ENCODE data around the gene ECHS1. TPM values are rescaled to one million over a fixed set of nuclear protein-coding genes. Genes with fewer than 3 reads are reported as not detected.
"Not testable (repeated sequence)": the region's sequence is repeated elsewhere in the genome, so short reads cannot be mapped to it uniquely, and the experiment has no call there.

Gene ECHS1
- total RNA-seq (2014; rRNA removed; shearing (Covaris generic)) = 63.6 and 65.7 TPM in 2 replicates

- H3K4me3 ChIP-seq = peak within 1 kb of the TSS; percentile 69
- peak within 1 kb of the TSS; percentile 28; the same call in 1 of the 2 replicates for H3K27ac ChIP-seq
- no peaks in the 10 kb centered on the region for H3K4me1 ChIP-seq
- H3K9me3 ChIP-seq (replicated peaks) = no peaks in the 10 kb centered on the region
- DNase-seq = peak; percentile 90
- H3K27me3 ChIP-seq = no peaks in the 10 kb centered on the region
- H3K36me3 ChIP-seq = peaks cover 3% of the 10 kb centered on the region; the same call in 1 of the 2 replicates
Measured at GRCh38 chr10:133373174-133374090, at the start of gene ECHS1. TSS of gene ECHS1 (minus strand) at chr10:133373354. CDS start at chr10:133373333, 21 bp downstream.

- Histone ChIP-seq H3K4me1 (no peaks in the 10 kb centered on the region), H3K27ac (no peak overlapping the region), H3K27me3 (no peaks in the 10 kb centered on the region), H3K9me3 (replicated peaks) (no peaks in the 10 kb centered on the region), H3K4me3 (no peak overlapping the region), H3K36me3 (no peaks in the 10 kb centered on the region)
- DNase-seq = no peak
Measured at GRCh38 chr10:133422223-133422806, 49.2 kb upstream of the ECHS1 start.

GRCh38 chr10:133421336-133422222, 48.4 kb upstream of the ECHS1 start:
- DNase-seq = no peak
- no peaks in the 10 kb centered on the region for H3K4me1 ChIP-seq
- H3K9me3 ChIP-seq (replicated peaks) = no peaks in the 10 kb centered on the region
- H3K36me3 ChIP-seq = no peaks in the 10 kb centered on the region
- no peak overlapping the region for H3K27ac ChIP-seq
- no peaks in the 10 kb centered on the region for H3K27me3 ChIP-seq
- H3K4me3 ChIP-seq = no peak overlapping the region

- DNase-seq = no peak
- Histone ChIP-seq H3K36me3 (peaks cover 1% of the 10 kb centered on the region; the same call in 1 of the 2 replicates), H3K27ac (no peak overlapping the region), H3K27me3 (no peaks in the 10 kb centered on the region), H3K9me3 (replicated peaks) (no peaks in the 10 kb centered on the region), H3K4me3 (no peak overlapping the region), H3K4me1 (no peaks in the 10 kb centered on the region)
Measured at GRCh38 chr10:133420579-133420978, 47.4 kb upstream of the ECHS1 start.

GRCh38 chr10:133420028-133420427, 46.9 kb upstream of the ECHS1 start:
- Histone ChIP-seq H3K4me1 (no peaks in the 10 kb centered on the region), H3K27me3 (no peaks in the 10 kb centered on the region), H3K9me3 (replicated peaks) (no peaks in the 10 kb centered on the region), H3K27ac (no peak overlapping the region), H3K36me3 (peaks cover 6% of the 10 kb centered on the region; the same call in 1 of the 2 replicates), H3K4me3 (no peak overlapping the region)
- no peak for DNase-seq

- Histone ChIP-seq H3K4me1 (no peaks in the 10 kb centered on the region), H3K27me3 (no peaks in the 10 kb centered on the region), H3K4me3 (no peak overlapping the region), H3K27ac (no peak overlapping the region), H3K9me3 (replicated peaks) (no peaks in the 10 kb centered on the region), H3K36me3 (peaks cover 6% of the 10 kb centered on the region; the same call in 1 of the 2 replicates)
- no peak for DNase-seq
Measured at GRCh38 chr10:133419211-133419950, 46.2 kb upstream of the ECHS1 start.

GRCh38 chr10:133418289-133418993, 45.3 kb upstream of the ECHS1 start:
- Histone ChIP-seq H3K4me3 (no peak overlapping the region), H3K36me3 (peaks cover 8% of the 10 kb centered on the region; the same call in 1 of the 2 replicates), H3K9me3 (replicated peaks) (no peaks in the 10 kb centered on the region), H3K27me3 (no peaks in the 10 kb centered on the region), H3K27ac (no peak overlapping the region), H3K4me1 (no peaks in the 10 kb centered on the region)
- no peak for DNase-seq

- Histone ChIP-seq H3K27ac (no peak overlapping the region), H3K4me1 (no peaks in the 10 kb centered on the region), H3K36me3 (peaks cover 27% of the 10 kb centered on the region), H3K9me3 (replicated peaks) (peaks cover 8% of the 10 kb centered on the region), H3K27me3 (no peaks in the 10 kb centered on the region), H3K4me3 (no peak overlapping the region)
- DNase-seq = no peak
Measured at GRCh38 chr10:133415752-133416151, 42.6 kb upstream of the ECHS1 start.

- H3K36me3 ChIP-seq = peaks cover 38% of the 10 kb centered on the region
- not testable (repeated sequence) for H3K4me3 ChIP-seq; H3K27ac ChIP-seq; H3K9me3 ChIP-seq (replicated peaks); H3K4me1 ChIP-seq; DNase-seq; H3K27me3 ChIP-seq
Measured at GRCh38 chr10:133414401-133414800, 41.2 kb upstream of the ECHS1 start.

GRCh38 chr10:133412381-133412711, 39.2 kb upstream of the ECHS1 start:
- Histone ChIP-seq H3K4me1 (no peaks in the 10 kb centered on the region), H3K27ac (no peak overlapping the region), H3K36me3 (peaks cover 48% of the 10 kb centered on the region), H3K4me3 (no peak overlapping the region), H3K27me3 (no peaks in the 10 kb centered on the region), H3K9me3 (replicated peaks) (peaks cover 8% of the 10 kb centered on the region)
- no peak for DNase-seq

GRCh38 chr10:133411523-133412380, 38.6 kb upstream of the ECHS1 start:
- no peaks in the 10 kb centered on the region for H3K4me1 ChIP-seq
- H3K4me3 ChIP-seq = no peak overlapping the region
- no peak overlapping the region for H3K27ac ChIP-seq
- peaks cover 8% of the 10 kb centered on the region for H3K9me3 ChIP-seq (replicated peaks)
- H3K27me3 ChIP-seq = no peaks in the 10 kb centered on the region
- peaks cover 48% of the 10 kb centered on the region for H3K36me3 ChIP-seq
- DNase-seq = no peak

GRCh38 chr10:133405844-133406527, 32.8 kb upstream of the ECHS1 start:
- H3K36me3 ChIP-seq = peaks cover 25% of the 10 kb centered on the region
- H3K4me3 ChIP-seq = no peak overlapping the region
- no peaks in the 10 kb centered on the region; the same call in 1 of the 2 replicates for H3K9me3 ChIP-seq (replicated peaks)
- no peak for DNase-seq
- no peaks in the 10 kb centered on the region for H3K27me3 ChIP-seq
- no peaks in the 10 kb centered on the region for H3K4me1 ChIP-seq
- H3K27ac ChIP-seq = no peak overlapping the region

Data from SJCRH30 (cell line).